Astrocyte of the spinal cord (primary cell): Measurements from ENCODE around the gene C10orf143.

Source experiments
- DNase-seq: peaks from one replicate; pipeline ENCODE4 v3.0.0; 2011; ENCODE audit warnings: low read depth, low spot score
- H3K4me3 ChIP-seq: 2 replicates; pipeline ENCODE4 v1.5.1; 2011; ENCODE audit warnings: low read depth, mild to moderate bottlenecking, low read length, moderate library complexity
- CTCF ChIP-seq: IDR thresholded peaks from 2 replicates; pipeline ENCODE4 v1.5.1; 2012; ENCODE audit warnings: low read depth, mild to moderate bottlenecking, low read length, inconsistent platforms
- in situ Hi-C: cut with HindIII; loops from 2 replicates; pipeline ENCODE4 v1.10.0; 2017; ENCODE audit warnings: low sequenced_read_pairs

C10orf143 gene

GRCh38 chr10:130110246-130111112 is at the start of gene C10orf143:
Gene C10orf143, minus strand, starts transcription at chr10:130110830. Its CDS starts 58 bp downstream, at chr10:130110772.
- TF ChIP-seq CTCF: no peak
- DNase-seq: peak; percentile 99
- in situ Hi-C loops: no loop called here
- peak within 1 kb of the TSS; percentile 64 for H3K4me3 ChIP-seq

- no peak for DNase-seq
- no peak overlapping the region for H3K4me3 ChIP-seq
- in situ Hi-C loops: no loop called here
- TF ChIP-seq CTCF: no peak
Observed at GRCh38 chr10:130159192-130159794, 48.7 kb upstream of the C10orf143 start.

- DNase-seq: no peak
- no peak for TF ChIP-seq CTCF
- no peak overlapping the region for H3K4me3 ChIP-seq
- in situ Hi-C loops: no loop called here
Observed at GRCh38 chr10:130146042-130146441, 35.4 kb upstream of the C10orf143 start.

- in situ Hi-C loops: no loop called here
- TF ChIP-seq CTCF: no peak
- no peak overlapping the region for H3K4me3 ChIP-seq
- no peak for DNase-seq
Observed at GRCh38 chr10:130141878-130142277, 31.2 kb upstream of the C10orf143 start.

- DNase-seq: no peak
Observed at GRCh38 chr10:130141460-130141859, 30.8 kb upstream of the C10orf143 start.

GRCh38 chr10:130141038-130141437 is 30.4 kb upstream of the C10orf143 start:
- H3K4me3 ChIP-seq: no peak overlapping the region
- no peak for DNase-seq
- TF ChIP-seq CTCF: no peak
- in situ Hi-C loops: no loop called here

More at GRCh38 chr10:130141460-130141859, 30.8 kb upstream of the C10orf143 start:
- in situ Hi-C loops: no loop called here
- no peak for TF ChIP-seq CTCF
- H3K4me3 ChIP-seq: no peak overlapping the region
